Measurements from ENCODE around the gene LDLRAD4.

DNA sequence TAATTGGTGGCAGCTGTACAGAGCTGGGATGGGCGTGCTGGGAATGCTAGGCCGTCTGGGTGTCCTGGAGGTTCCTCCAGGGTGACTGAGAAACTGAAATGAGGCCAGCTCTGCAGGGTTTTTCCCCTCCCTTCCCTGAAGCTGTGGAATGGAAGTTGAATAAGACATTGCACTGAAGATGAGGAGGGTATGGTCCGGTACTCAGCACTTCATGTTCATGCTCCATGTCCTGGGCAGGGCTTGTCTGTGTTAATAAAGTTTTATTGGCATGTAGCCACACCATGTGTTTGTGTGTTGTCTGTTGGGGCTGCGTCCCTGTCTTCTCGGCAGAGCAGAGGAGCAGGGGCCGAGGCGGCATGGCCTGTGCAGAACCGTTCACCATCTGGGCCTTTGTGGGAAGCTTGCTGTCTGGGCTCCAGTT, 154.0 kb downstream of the LDLRAD4 start:
- TF ChIP-seq POLR2A (IDR thresholded peaks at IDR 0.05; ENCODE audit: low read depth, low read length), result no peak
- TF ChIP-seq TAF1 (IDR thresholded peaks at IDR 0.05; ENCODE audit: low read depth, low read length), result no peak
- TF ChIP-seq SPI1 (IDR thresholded peaks at IDR 0.05; ENCODE audit: low read depth, low read length), result no peak

All from GM12891 (cell line).